HG02981 (cell line): ENCODE results near the gene U2AF2.
"Not testable (repeated sequence)": the region's sequence is repeated elsewhere in the genome, so short reads cannot be mapped to it uniquely, and the experiment has no call there.

ENCODE experiments used
- ATAC-seq: cut with Tn5 transposase; IDR thresholded peaks from one replicate; pipeline ENCODE4 v1.9.1; 2021; ENCODE audit warnings: mild to moderate bottlenecking, moderate library complexity; ENCODE audit not compliant: unreplicated experiment

The U2AF2 gene

GRCh38 chr19:55700813-55701212, 46.0 kb downstream of the U2AF2 start:
- no peak for ATAC-seq

GRCh38 chr19:55702131-55702627, 47.3 kb downstream of the U2AF2 start:
- ATAC-seq: no peak

- no peak for ATAC-seq
These were observed 49.0 kb downstream of the U2AF2 start for GRCh38 chr19:55703790-55704215.

GRCh38 chr19:55704494-55705245, 49.8 kb downstream of the U2AF2 start:
- ATAC-seq: no peak

GRCh38 chr19:55705972-55706371, 51.1 kb downstream of the U2AF2 start:
- ATAC-seq: no peak

DNA sequence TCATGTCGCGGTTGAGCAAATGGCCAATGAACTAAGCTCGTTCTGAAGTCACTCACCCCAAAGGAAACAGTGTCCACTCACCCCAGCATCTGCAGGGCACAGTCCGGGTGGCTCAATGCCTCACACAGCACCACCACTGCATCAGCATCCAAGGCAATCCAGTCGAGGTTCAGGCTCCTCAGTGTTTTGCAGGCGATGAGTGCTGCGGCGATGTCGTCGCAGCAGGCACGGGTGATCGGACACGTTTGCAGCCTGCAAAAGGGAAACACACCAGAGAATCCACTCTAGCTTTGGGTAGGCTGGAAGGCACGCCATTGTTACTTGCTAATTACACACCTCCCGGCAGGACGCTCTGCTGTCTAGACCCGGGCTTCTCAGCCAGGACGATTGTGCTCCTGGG, 56.9 kb downstream of the U2AF2 start:
- ATAC-seq: no peak

- no peak for ATAC-seq
These were observed 58.2 kb downstream of the U2AF2 start for GRCh38 chr19:55712804-55713631.

DNA sequence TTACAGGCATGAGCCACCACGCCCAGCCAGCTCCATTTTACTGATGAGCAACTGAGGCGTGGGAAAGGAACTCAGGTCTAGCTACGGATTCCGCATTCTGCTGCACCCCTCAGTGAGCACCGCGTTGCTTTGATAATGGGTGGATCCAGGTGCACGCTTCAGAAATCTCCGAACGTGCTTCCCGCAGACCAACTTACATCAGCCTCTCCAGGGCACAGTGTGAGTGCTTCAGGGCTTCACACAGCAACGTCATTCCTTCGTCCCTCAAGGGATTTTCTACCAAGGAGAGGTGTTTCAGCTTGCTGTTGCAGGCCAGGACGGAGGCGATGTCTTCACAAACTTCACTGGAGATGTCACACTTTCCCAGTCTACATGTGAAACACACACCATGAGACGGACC, 61.7 kb downstream of the U2AF2 start:
- ATAC-seq: no peak

- ATAC-seq: no peak
These were observed 62.4 kb downstream of the U2AF2 start for GRCh38 chr19:55717251-55717650.

DNA sequence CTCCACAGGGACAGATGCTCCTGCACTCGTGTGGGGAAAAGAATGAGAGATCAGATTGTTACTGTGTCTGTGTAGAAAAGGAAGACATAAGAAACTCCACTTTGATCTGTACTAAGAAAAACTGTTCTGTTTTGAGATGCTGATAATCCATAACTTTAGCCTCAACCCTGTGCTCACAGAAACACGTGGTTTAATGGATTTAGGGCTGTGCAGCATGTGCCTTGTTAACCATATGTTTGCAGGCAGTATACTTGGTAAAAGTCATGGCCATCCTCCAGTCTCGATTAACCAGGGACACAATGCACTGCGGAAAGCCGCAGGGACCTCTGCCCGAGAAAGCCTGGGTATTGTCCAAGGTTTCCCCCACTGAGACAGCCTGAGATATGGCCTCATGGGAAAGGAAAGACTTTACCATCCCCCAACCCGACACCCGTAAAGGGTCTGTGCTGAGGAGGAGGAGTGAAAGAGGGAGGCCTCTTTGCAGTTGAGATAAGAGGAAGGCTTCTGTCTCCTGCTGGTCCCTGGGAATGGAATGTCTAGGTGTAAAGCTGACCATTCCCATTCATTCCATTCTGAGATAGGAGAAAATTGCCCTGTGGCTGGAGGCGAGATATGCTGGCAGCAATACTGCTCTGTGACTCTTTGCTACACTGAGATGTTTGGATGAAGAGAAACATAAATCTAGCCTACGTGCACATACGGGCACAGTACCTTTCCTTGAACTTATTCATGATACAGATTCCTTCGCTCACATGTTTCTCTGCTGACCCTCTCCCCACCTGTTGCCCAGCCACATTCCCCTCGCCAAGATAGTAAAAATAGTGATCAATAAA, 63.3 kb downstream of the U2AF2 start:
- not testable (repeated sequence) for ATAC-seq

GRCh38 chr19:55720214-55720746, 65.4 kb downstream of the U2AF2 start:
- no peak for ATAC-seq

DNA sequence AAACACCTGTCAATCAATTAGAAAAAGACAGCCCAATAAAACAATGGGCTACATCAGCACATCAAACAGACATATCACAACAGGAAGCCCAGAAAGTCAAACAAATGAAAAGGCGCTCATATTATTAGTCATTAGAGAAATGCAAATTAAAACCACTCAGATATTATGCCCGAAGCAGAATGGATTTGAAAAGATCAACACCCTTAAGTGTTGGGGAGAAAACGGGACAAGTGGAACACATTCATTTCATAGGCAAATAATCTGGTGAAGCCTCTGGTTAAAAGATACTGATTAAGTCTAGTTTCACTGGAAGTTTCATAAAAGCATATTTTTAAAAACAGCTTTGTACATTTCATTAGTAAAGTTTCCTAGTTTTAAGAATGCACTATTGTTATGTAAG, 66.0 kb downstream of the U2AF2 start:
- ATAC-seq: no peak

GRCh38 chr19:55723491-55723890, 68.7 kb downstream of the U2AF2 start:
- no peak for ATAC-seq
